Stimulated activated naive B cell treated with anti-CD40 and anti-IgM and Interleukin-4, amounts not matched to agents 10 μg/mL and 1 μg/mL and 100 μg/mL, for 72 hours (primary cell): ENCODE data around the gene GPR137.
A peak's percentile ranks its signal among the peaks of the same experiment; 100 is the strongest.

ENCODE experiments used
- ATAC-seq, 2 donors: fragments of 150-1000 bp; cut with Tn5 transposase; replicated peaks; 2 replicates each; pipeline ENCODE4 v1.10.0; 2021; ENCODE audit warnings: moderate library complexity in 1 of 2
- DNase-seq: peaks from one replicate; pipeline ENCODE4 v3.0.0; 2021
- H3K27ac Mint-ChIP-seq: one replicate; pipeline ENCODE4 v1.8.0; 2022; ENCODE audit warnings: mild to moderate bottlenecking, mixed read lengths
- H3K27me3 Mint-ChIP-seq, 2 donors: one replicate each; pipeline ENCODE4 v1.8.0; 2022; ENCODE audit warnings: mixed read lengths in 2 of 2
- H3K36me3 Mint-ChIP-seq, 2 donors: one replicate each; pipeline ENCODE4 v1.8.0; 2022; ENCODE audit warnings: mixed read lengths in 2 of 2, mild to moderate bottlenecking in 1 of 2
- H3K4me1 Mint-ChIP-seq, 2 donors: one replicate each; pipeline ENCODE4 v1.8.0; 2022; ENCODE audit warnings: mixed read lengths in 2 of 2, mild to moderate bottlenecking in 1 of 2
- H3K4me3 Mint-ChIP-seq, 2 donors: one replicate each; pipeline ENCODE4 v1.8.0; 2022; ENCODE audit warnings: mild to moderate bottlenecking in 2 of 2, mixed read lengths in 2 of 2, moderate library complexity in 1 of 2
- H3K9me3 Mint-ChIP-seq, 2 donors: one replicate each; pipeline ENCODE4 v1.8.0; 2022; ENCODE audit warnings: mixed read lengths in 2 of 2, mild to moderate bottlenecking in 1 of 2

The GPR137 gene

DNA sequence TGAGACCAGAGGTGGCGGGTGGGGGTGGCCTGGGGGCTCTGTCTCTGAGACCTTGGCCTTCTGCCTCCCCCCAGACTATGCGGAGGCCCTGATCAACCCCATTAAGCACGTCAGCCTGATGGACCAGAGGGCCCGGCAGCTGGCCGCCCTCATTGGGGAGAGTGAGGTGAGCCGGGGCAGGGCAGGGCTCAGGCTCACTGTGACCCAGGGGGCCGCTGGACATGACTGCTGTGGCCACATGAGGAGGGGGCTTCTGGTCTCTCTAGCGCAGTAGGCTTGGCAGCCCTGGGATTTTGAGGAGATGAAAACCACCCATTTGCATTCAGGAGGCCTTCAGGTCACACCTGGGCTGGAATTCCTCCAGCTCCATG is 21.7 kb upstream of the GPR137 start:
- no peak overlapping the region for H3K4me3 Mint-ChIP-seq
- peaks cover 25 to 34% of the 10 kb centered on the region in 2 donors for H3K4me1 Mint-ChIP-seq
- peaks cover 38 to 68% of the 10 kb centered on the region in 2 donors for H3K36me3 Mint-ChIP-seq
- no peaks in the 10 kb centered on the region for H3K27me3 Mint-ChIP-seq
- ATAC-seq (no peak), DNase-seq (no peak)
- no peaks in the 10 kb centered on the region for H3K9me3 Mint-ChIP-seq
- no peak overlapping the region for H3K27ac Mint-ChIP-seq

DNA sequence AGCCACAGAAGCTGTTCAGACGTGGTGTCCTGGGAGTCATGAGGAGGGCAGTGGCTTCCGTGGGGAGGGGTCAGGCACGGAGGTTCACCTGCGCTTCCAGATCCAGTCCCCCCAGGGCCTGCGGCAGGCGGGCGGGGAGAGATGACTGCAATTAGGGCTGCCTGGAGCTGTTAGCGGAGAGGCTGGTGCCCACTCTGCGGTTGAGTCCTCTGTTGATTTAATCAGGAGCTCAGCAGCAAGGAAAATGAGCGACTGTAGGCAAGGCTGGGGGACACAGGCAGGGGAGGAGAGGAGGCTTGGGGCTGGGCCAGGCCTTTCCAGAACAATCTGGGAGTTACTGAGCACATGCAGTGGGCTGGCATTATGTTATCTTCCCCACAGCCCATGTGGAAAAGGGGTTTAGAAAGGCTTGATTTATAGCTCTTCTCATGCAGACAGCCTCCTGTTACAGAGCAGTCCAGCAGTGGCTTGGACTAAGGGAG is 21.2 kb upstream of the GPR137 start:
- ATAC-seq (no peak), DNase-seq (no peak)
- no peaks in the 10 kb centered on the region for H3K27me3 Mint-ChIP-seq
- H3K27ac Mint-ChIP-seq, result no peak overlapping the region
- H3K36me3 Mint-ChIP-seq, result peaks cover 37 to 67% of the 10 kb centered on the region in 2 donors
- no peaks in the 10 kb centered on the region for H3K9me3 Mint-ChIP-seq
- H3K4me3 Mint-ChIP-seq, result no peak overlapping the region
- H3K4me1 Mint-ChIP-seq, result peaks cover 24 to 34% of the 10 kb centered on the region in 2 donors

DNA sequence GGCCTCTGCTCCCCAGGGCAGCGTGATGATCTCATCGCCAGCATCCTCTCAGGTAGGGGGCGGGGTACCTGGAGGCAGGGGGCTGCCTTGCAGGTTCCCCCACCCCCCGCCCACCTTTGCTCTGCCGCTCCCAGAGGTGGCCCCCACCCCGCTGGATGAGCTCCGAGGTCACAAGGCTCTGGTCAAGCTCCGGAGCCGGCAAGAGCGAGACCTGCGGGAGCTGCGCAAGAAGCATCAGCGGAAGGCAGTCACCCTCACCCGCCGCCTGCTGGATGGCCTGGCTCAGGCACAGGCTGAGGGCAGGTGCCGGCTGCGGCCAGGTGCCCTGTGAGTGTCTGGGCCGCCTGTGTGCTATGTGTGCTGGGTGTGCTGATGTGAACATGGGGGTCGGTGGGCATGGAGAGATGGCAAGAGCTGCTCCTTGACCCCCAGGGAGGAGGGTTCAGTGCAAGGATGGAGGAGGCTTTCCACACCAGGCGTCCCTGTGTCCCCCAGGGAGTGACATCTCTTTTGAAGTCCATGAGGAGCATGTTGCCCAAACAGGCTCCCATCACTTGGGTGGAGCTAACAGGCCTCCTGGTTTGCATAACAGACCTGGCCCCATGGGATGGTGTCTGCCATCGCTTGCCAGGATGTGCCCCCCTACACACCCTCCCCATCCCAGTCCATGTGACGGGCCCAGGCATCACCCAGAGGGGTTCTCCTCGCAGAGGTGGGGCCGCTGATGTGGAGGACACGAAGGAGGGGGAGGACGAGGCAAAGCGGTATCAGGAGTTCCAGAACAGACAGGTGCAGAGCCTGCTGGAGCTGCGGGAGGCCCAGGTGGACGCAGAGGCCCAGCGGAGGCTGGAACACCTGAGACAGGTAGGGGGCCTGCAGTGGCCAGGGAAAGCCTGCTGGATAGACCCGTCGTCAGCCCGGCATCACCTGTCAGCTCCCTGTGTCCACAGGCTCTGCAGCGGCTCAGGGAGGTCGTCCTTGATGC is 20.2 kb upstream of the GPR137 start:
- DNase-seq, result no peak
- no peak for ATAC-seq
- Mint-ChIP-seq H3K4me3 (no peak overlapping the region), H3K27me3 (no peaks in the 10 kb centered on the region), H3K36me3 (peaks cover 33 to 61% of the 10 kb centered on the region in 2 donors), H3K9me3 (no peaks in the 10 kb centered on the region), H3K27ac (no peak overlapping the region), H3K4me1 (peaks cover 18 to 28% of the 10 kb centered on the region in 2 donors)

DNA sequence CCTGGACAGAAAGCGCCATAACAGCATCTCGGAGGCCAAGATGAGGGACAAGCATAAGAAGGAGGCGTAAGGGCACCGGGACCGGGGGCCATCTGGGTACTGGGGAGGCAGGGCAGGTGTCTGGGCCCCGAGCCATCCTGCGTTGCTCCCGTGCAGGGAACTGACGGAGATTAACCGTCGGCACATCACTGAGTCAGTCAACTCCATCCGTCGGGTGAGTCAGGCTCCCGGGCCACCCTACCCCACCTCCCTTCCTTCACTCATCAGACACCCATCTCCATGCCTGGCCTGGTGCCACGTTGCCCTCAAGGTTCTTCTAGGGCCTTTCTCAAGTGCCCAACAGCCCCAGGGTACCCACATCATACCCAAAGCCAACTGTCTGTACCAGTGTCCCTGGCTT is 19.3 kb upstream of the GPR137 start:
- Mint-ChIP-seq H3K4me3 (no peak overlapping the region), H3K27ac (no peak overlapping the region), H3K36me3 (peaks cover 33 to 57% of the 10 kb centered on the region in 2 donors), H3K9me3 (no peaks in the 10 kb centered on the region), H3K27me3 (no peaks in the 10 kb centered on the region), H3K4me1 (peaks cover 18 to 29% of the 10 kb centered on the region in 2 donors)
- DNase-seq (no peak), ATAC-seq (no peak)

DNA sequence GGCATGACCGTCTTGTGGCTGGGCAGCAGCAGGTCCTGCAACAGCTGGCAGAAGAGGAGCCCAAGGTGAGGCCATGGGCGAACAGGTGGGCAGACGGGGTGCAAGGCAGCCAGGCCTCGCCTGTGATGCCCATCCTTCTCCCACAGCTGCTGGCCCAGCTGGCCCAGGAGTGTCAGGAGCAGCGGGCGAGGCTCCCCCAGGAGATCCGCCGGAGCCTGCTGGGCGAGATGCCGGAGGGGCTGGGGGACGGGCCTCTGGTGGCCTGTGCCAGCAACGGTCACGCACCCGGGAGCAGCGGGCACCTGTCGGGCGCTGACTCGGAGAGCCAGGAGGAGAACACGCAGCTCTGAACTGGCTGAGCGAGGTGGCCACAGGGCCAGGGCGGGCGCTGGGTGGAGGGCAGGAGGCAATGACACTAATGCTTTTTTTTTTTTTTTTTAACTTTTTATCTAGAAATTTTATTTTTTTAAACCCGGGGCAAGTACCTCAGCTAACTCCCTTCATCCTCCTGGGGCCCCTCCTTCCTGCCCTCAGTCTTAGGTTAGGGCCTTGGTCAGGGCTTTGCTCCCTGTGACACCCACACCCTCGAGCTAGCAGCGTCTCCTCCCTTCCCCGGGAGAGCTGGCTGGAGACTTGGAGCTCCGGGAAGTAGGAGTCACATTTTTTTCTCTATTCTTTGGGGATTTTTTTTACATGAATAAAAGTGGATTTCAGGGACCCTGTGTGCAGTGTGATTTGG is 18.3 kb upstream of the GPR137 start:
- H3K36me3 Mint-ChIP-seq, result peaks cover 30 to 48% of the 10 kb centered on the region in 2 donors
- H3K4me3 Mint-ChIP-seq, result peak overlapping the region; percentile 95 to 99
- ATAC-seq, result no peak
- no peaks in the 10 kb centered on the region for H3K27me3 Mint-ChIP-seq
- no peak for DNase-seq
- peaks cover 24 to 39% of the 10 kb centered on the region in 2 donors for H3K4me1 Mint-ChIP-seq
- peak overlapping the region; percentile 20 for H3K27ac Mint-ChIP-seq
- no peaks in the 10 kb centered on the region for H3K9me3 Mint-ChIP-seq

DNA sequence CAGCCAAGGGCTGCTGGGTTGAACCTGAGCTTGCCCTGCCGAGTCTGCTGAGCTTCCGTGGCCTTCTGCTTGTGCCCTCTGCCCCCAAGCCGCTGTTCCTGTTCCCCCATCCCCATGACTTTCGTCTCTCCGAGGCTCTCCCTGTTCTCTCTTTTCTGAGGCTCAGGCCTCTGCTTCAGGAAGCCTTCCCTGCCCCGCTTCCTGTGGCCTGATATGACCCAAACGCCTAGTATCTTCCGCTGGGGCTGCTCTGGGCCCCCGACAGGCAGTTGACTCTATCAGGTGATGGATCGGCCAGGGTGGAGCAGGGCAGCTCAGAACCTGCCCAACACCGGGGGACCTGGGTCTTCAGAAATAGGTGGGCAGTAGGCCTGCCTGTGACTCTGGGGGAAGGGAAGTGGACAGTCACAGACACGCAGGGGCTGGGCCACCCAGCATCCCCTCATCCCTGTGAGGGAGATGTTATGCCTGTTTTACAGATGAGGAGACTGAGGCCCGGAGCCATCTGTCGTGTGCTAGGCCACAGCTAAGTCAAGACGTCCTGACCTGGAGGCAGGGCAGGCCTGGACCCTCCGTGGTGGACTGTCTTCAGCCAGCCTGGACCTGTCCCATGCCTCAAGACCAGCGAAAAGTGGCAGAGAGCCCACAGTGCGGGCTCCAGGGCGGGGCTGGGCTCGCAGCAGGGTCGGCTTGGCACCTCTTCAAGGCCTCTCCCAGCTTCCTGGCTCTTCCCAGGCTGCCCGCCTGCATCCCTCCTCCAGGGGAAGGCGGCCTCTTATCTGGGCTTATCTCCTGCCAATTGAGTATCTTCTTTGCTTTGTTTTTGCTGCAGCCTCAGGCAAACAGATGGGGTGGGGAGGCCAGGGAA is 17.4 kb upstream of the GPR137 start:
- no peaks in the 10 kb centered on the region for H3K9me3 Mint-ChIP-seq
- peak overlapping the region; percentile 98 for H3K27ac Mint-ChIP-seq
- H3K27me3 Mint-ChIP-seq, result no peaks in the 10 kb centered on the region

DNA sequence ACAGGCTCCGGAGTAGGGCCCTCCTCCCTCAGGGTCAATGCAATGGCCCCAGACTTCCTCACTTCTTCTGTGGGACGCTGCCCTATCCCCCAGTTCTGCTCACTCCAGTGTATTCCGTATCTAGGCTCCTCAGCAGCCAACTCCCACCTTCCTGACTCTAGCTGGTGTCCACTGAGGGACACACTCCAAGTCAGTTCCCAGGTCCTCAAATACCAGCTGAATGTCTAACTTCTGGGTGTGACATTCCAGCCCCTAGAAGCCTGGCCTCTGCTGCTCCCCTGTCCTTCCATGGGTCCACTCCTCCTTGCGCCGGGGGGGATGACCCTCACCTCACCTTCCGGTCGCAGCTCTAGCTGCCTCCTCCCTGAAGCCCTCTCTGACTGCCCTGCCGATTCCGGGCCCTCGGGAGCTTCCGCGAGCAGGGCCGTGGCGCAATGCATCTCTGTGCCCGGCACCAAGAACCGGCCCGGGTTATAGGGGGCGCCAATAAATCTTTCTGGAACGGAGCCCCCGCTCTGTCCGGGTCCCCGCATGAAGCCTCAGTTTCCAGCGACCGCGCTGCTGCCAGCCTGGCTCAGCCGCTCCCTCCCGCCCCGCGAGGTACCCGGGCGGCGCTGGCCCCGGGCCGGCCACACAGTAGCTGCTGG is 16.6 kb upstream of the GPR137 start:
- peaks cover 30 to 34% of the 10 kb centered on the region in 2 donors for H3K36me3 Mint-ChIP-seq
- H3K4me3 Mint-ChIP-seq, result peak overlapping the region; percentile 95 to 99
- no peak for DNase-seq
- H3K9me3 Mint-ChIP-seq, result no peaks in the 10 kb centered on the region
- H3K27me3 Mint-ChIP-seq, result no peaks in the 10 kb centered on the region
- peaks cover 25 to 40% of the 10 kb centered on the region in 2 donors for H3K4me1 Mint-ChIP-seq
- peak overlapping the region; percentile 98 for H3K27ac Mint-ChIP-seq
- peak; percentile 24 to 31 for ATAC-seq

More for the DNA sequence above, 17.4 kb upstream of the GPR137 start:
- ATAC-seq (no peak), DNase-seq (no peak)
- Mint-ChIP-seq H3K4me1 (peaks cover 25 to 40% of the 10 kb centered on the region in 2 donors), H3K4me3 (peak overlapping the region; percentile 95 to 99), H3K36me3 (peaks cover 29 to 40% of the 10 kb centered on the region in 2 donors)

DNA sequence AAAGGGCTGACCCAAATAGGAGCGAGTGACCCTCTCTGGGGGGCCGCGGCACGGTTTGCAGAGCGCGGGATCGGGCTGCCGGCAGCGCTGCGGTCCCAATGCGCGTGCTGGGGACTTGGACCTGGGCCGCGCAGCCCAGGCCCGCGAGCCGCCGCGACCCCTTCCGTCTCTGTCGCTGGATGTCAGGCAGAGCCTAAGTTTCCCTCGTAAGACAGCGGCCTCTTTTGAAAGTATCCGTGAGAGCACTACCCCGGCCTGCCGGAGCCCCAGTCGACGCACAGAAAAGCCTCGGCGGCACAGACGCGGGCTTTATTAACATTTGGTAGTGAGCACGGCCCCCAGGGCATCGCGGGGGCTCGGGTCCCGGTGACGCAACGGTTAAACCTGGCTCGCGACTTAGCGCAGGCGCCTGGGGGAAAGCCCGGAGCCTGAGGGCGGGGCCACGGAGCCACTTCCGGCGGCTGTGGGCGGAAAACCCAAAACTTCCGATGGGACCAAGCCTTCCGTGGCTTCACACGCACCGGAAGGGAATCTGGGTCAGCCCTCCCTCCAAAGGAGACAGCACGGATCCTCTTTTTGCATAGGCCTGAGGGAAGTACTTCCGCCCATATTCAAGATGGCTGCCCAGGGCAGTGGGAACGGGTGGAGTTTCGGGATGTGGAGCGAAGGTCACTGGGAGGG is 16.0 kb upstream of the GPR137 start:
- ATAC-seq (peak; percentile 78 to 80), DNase-seq (peak; percentile 98)
- Mint-ChIP-seq H3K4me3 (peak overlapping the region; percentile 95 to 99), H3K27me3 (no peaks in the 10 kb centered on the region), H3K4me1 (peaks cover 25 to 40% of the 10 kb centered on the region in 2 donors), H3K27ac (peak overlapping the region; percentile 98), H3K9me3 (no peaks in the 10 kb centered on the region), H3K36me3 (peaks cover 29 to 31% of the 10 kb centered on the region in 2 donors)

DNA sequence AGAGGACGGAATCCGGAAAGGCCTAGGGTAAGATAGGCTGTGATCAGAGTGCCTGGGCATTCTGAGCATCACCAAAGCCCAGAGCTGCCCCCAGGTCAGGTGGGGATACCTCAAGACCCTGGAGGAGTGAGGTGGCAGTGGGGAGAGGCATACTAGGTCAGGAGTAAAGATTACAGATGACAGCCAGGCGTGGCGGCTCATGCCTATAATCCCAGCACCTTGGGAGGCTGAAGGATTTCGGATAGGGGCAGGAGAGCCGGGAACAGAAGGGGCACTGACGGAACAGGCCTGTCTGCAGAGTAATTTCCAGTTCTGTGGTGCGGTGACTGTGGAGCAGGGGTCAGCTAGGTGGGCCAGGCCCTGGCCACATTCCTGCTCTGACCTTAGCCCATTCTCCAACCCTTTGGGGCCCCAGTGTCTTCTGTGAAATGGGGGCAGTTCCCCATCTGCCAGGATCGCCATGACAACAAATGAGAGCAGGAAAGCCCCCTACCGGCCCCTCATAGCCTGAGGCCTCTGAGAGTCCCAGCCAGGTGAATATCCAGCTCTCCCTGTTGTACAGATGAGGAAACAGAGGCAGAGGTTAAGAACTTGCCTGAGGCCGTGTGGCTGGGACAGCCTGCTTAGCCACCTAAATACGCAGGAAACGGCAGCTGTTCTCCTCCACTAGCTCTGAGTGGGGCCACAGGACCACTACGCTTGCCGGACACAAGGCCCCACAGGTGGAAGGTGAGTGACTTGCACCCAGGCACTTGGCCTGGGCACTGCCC is 10.4 kb upstream of the GPR137 start:
- no peak for ATAC-seq
- Mint-ChIP-seq H3K27ac (no peak overlapping the region), H3K4me3 (no peak overlapping the region)

DNA sequence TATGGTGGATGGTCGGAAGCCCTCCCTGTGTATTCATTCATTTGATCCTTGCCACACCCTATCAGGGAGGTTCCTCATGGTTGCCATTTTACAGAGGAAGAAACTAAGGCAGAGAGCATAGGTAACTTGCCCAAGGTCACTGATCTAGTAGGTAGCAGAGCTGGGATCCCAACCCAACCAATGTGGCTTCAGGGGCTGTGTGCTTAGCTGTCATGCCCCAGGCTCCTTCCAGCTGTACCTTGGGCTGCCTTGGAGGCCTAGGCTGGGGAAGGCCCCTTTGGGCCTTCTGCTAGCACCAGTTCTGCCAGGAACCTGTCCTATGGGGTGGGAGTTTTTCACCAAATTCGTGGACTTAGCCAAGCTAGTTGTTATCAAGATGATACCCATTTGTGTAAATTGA is 9.8 kb upstream of the GPR137 start:
- H3K27ac Mint-ChIP-seq, result no peak overlapping the region
- H3K27me3 Mint-ChIP-seq, result no peaks in the 10 kb centered on the region
- peaks cover 8 to 24% of the 10 kb centered on the region in 2 donors for H3K4me1 Mint-ChIP-seq
- peaks cover 12 to 16% of the 10 kb centered on the region in 2 donors for H3K36me3 Mint-ChIP-seq
- DNase-seq, result no peak
- H3K4me3 Mint-ChIP-seq, result no peak overlapping the region
- H3K9me3 Mint-ChIP-seq, result no peaks in the 10 kb centered on the region
- no peak for ATAC-seq

More for the DNA sequence above, 10.4 kb upstream of the GPR137 start:
- DNase-seq, result no peak
- H3K36me3 Mint-ChIP-seq, result peaks cover 12 to 19% of the 10 kb centered on the region in 2 donors
- no peaks in the 10 kb centered on the region for H3K9me3 Mint-ChIP-seq
- peaks cover 10 to 27% of the 10 kb centered on the region in 2 donors for H3K4me1 Mint-ChIP-seq
- no peaks in the 10 kb centered on the region for H3K27me3 Mint-ChIP-seq

DNA sequence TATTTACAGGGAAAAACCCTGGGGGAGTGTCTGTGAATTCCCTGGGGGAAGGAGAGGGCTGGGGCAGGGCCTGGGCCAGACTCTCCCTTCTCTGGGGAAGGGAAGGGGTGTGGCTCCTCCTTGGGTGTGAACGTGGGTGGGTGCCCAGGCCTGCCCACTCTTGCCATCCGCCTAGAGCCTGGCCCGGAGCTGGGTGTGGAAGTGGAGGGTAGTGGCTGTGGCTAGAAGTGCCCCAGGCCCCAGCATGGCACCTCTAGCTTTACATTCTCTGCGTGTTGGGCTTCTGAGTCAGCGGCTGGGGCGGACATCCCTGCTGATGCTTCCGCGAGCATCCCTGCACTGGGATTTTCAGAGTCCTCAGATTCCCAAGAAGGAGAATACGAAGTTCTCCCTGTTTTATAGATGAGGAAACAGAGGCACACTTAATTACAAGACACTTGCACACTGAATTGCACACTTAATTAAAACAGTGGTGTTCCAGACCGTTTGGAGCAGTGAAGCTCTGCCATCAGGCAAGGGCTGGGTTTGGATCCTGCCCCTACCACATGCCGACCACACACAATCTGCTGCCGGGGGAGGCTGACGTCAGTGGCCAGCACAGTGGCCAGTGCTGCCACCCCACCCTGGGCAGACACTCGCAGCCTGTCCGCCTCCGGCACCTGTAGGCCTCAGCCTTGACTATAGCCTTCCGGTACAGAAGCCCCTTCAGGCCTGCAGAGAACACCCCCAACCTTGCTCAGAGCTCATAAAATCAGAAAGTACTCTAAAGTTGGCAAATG is 8.8 kb upstream of the GPR137 start:
- no peak for DNase-seq
- Mint-ChIP-seq H3K36me3 (peaks cover 20 to 25% of the 10 kb centered on the region in 2 donors), H3K27me3 (no peaks in the 10 kb centered on the region), H3K4me1 (peaks cover 6 to 25% of the 10 kb centered on the region in 2 donors), H3K9me3 (no peaks in the 10 kb centered on the region), H3K4me3 (no peak overlapping the region), H3K27ac (no peak overlapping the region)
- no peak for ATAC-seq
